HG03342 (cell line): ENCODE data around the gene ASCC1.

Experiments used
- ATAC-seq: cut with Tn5 transposase; IDR thresholded peaks from one replicate; pipeline ENCODE4 v1.9.1; 2021; ENCODE audit warnings: mild to moderate bottlenecking, moderate library complexity; ENCODE audit not compliant: unreplicated experiment

Gene ASCC1

DNA sequence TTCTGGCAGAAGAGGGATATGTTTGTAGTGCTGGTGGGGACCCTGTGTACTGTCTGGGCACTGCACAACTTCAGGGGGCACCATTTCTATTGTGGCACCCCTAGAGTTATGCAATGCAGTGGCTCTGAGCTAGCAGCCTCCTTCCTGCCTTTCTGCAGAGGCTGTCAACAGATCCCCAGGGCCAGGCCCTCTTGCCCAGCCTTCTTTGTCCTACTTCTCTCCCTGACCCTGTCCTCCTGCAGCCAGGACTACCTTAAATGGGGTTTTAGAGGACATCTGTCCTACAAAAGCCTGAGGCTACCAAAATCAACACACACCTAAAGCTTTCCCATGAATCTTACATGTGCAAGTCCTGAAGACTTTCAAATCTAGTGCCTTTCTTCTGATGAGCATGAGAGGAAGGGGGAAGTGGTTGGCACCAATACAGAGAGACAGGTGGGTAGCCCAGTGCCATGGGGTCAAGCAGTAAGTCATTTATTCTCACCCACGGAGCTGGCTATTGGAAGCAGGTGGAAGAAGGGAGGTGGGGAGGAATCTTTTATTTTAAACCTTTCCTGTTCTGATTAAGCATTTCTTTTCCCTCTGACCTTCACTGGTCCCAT is 130.1 kb downstream of the ASCC1 start:
- ATAC-seq: no peak

DNA sequence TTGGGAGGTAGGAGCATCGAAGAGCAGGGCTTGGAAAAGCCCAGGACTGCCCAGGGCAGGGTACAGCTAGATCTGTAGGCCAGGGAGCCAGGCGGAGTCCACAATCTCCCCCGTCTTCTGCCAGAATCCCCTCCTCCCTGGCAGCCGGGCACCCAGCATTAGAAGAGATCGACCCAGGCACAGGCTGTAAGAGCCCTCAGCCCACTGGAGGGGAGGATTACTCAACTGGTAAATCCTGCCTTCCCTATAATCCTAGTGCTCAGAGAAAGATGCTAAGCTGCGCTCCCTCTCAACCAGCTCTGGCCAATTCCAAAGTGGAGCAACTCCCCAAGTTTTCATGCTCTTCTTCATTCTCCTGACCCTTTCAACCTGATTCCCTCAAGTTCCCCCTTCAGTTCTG is 130.9 kb downstream of the ASCC1 start:
- no peak for ATAC-seq

DNA sequence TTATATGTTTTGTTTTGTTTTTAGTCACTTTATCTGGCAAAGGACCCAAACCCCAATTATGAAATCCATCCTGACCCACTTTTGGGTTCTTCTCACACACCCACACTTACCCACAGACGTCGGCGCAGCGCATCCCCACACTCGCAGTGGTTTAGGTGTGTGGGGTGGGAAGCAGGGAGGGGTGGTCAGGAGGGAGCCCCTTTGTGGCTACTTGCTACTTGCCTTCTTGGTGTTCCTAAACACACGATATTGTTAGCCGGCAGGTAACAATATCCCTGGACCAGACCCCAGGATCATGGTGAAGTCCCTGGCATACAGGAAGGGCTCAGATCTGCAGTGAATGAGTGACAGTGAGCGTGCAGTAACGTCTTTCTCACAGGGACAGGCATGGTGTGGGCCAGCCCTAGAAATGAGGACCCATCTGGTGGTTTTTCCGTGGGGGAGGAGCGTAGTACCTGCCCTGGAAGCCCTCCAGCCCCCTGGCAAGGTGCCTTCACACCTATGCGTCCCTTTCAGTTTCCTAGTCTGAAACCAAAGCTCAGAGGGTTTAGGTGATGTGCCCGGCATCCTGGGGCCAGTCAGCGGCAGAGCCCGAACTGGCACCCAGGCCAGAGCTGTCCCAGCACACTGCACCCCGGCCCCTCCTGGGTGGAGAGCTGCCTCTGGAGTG is 132.2 kb downstream of the ASCC1 start:
- ATAC-seq: no peak

DNA sequence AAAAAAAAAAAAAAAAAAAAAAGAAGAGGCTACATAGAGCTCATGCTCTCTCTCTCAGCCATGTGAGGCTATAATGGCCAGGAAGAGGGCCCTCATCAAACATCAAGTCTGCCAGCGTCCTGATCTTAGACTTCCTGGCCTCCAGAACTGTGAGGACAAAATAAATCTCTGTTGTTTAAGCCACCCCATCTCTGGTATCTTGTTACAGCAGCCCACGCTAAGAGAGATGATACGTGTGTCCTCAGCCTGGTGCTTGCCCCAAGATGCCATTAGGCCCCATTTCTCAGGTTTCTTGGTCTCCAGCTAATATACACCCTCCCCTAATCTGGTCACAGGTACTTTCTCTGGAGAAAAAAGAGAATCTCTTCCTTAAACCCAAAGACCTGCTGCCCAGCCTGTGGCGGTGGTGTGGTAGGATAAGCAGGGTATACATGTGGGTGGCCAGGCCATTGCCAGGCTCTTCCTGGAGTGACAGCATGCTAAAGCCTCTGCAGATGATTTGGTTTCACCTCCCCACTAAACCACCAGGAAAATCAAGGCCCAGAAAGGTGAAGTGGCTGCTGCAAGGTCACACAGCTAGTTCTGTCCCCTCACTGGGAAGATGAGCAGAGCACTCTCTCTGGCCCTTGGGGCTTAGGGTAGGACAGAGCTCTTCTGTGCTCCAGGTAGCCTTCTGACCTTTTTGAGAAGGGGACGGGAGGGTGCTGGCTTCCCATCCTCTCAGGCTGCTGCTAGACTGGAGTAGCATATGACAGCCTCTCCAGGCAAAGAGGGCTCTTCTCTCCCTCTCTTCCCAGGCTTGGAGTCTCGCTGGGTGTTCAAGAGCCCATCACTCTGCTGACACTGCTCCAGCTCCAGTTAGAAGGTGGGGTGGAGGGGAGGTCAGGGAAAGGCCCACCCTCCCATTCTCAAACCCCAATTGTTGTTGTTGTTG is 133.0 kb downstream of the ASCC1 start:
- ATAC-seq: no peak

DNA sequence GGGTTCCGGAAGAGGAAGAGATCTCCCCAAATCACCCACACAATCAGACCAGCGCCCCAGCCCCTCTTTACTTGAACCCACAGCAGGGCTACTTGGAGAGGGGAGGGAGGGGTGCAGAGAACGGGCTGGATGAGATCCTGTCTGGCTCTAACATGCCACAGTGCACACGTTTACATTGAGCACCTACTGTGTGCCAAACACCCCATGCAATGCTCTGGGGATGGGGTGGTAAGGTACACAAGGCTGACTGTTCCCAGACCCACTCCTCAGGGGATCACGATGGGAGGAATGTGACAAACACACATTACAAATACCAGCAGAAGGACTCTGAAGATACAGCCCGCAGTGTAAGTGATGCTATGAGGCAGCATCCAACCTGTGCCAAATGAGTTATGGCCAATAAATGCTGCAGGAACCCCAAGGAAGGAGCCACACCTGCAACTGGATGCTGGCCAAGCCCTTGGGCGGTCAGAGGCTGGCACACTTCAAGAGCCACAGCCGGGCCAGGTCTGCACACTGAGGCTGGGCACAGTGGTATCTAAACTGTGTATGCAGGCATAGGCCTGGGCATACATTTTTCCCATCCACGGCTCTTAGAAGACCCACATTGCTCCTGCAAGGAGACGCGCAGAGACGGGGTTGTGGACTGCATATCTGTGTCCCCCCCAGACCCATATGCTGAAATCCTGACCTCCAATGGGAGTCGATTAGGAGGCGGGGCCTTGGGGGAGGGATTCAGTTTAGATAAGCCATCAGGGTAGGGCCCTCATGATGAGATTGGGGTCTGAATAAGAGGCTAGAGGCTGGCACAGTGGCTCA is 134.1 kb downstream of the ASCC1 start:
- no peak for ATAC-seq

DNA sequence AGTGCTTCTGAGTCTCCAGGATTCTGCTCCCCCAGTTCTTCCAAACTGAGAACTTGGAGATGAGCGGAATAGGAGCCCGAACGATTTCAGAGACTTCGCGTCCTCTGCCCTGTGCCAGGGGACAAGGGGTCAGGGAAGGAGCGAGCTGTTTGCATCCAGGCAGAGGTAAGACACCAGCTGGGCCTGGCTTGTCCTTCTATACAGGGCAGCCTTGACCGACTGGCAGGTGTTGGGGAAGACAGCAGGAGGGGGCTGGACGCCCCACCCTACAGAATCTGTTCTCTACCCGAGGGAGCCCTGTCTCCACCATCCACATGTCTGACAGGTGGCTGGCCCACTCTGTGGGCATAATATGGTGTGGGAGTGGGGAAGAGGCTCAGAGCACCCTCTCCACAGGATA is 134.9 kb downstream of the ASCC1 start:
- ATAC-seq: no peak

DNA sequence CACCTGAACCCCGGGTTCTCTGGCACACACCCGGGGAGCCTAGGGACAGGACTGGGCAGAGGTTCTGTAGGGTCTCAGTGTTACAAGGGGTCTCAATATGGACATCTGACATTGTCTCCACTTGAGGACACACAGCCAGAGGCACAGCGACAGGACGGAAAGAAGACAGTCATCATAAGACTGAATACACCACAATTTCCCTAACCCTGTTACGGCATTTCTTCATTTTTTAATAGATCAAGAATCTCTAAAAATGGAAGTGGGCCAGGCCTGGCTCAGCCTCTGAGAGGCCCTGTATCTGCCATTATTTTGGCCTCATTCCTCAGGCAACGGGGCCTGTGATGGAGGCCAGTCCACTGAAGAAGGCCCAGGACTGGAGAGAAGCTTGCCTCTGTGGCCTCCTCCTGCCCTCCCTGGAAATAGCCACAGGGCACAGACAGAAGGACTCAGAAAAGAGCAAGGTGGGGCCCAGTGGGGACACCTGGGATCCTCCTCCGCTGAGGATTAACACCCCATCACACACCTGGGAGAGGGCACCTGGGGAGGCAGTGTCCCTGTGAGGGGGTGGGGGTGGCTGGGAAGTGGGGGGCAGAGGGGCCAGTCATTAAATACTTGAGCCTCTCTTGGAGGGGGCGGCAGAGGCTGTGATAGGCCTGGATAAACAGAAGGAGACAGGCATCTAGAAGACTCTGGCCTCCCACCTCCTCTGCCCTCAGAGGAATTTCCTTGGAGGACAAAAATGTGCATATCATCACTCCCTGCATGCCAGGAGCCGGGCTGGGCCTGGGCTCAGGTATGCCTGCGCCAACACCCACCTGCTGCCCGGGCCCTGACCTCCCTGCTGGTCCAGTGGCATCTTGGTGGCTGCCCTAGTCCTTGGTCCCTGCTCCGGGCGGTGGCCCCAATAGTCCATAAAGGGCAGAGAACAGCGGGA is 135.8 kb downstream of the ASCC1 start:
- no peak for ATAC-seq

DNA sequence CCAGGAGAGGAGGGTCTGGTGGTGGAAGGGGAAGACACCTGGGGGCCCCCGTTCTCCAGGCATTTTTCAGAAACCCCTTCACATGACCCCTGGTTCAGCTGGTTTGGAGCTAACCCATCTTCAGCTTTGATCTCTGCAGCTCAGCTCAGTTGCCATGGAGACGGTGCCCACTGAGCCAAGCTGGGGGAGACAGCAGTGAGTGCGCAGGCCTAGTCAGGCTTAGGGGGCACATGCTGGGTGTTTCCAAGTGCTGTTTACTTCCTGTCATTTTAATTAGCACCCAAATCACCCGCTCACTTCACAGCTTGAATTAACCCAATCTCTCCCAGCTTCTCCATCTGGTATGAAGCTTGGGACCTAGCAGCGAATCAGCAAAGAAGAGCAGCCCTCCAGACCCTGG is 136.7 kb downstream of the ASCC1 start:
- ATAC-seq: no peak

DNA sequence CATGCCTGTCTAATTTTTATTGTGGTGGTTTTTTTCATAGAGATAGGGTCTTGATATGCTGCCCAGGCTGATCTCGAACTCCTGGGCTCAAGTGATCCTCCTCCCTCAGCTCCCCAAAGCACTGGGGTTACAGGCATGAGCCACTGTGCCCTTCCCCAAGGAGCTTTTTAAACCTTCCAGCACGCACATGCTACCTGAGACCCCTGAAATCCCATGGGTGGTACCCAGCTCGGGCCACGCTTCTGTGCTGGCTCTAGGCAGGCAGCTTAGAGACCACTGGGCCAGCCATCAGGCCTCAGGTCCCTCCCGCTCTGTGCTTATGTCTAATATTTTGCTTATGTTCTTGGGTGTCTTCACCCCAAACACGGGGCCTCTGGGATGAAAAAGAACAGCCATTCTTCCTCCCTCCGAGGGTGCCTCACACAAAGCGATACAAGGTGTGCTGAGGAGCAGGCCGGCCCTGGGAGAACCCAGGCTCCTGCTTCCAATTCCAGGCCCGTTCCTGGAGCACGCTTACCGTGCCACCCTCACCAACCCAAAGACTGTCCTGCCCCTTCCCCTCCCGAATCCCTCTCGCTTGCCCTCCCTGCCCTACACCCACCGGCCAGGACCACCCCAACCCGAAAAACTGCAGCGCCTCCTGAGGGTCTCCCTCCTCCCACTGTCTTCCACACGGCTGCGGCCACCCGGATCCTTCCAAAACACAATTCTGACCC is 138.6 kb downstream of the ASCC1 start:
- no peak for ATAC-seq

DNA sequence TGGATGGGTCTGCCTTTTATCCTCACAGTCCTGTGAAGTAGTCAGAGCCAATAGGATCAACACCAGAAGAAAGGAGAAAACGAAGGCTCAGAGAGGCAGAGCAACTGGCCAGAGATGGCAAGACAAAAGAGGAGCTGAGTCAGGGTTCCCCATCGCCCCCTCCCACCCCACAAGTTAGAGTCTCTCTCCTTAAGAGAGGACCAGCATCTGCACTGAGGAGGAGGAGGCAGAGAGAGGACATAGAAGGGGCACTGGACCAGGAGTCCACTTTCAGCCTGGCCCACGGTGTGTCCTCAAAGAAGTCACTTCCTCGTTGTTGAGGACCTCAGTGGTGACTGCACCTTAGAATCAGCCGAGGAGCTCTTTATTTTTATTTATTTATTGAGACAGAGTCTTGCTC is 139.3 kb downstream of the ASCC1 start:
- no peak for ATAC-seq

DNA sequence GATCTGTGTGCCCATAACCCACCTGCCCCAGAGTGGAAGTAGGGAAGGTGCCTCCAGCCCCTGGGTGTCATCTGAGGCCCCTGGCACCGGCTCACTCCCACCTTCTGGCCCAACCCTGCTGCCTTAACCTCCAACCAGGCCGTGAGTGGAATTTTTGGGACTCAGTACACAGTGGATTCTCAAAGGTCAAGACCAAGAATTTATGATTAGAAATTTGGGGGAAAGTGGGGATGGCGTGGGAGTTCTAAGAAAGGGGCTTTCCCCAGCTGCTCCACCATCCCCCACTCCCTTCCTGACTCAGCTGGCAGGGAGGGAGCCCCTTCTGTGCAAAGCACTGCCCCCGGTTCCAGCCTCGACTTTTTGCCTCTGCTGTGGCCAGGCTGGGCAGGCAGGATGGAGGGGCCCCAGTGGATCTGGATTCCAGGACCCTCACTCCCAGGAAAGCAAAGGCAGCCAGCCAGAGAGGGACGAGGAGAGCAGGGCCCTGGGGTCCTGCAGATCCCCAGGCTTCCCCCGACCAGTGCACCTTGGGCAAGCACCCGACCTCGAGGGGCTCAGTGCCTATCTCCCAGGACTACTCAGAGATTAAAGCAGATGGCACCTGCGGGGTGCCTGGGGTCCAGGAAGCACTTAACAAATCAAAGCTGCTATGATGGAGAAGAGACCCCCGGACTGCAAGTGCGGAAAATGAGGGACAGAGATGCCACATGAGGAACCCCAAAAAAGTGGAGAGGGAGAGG is 140.5 kb downstream of the ASCC1 start:
- ATAC-seq: no peak

DNA sequence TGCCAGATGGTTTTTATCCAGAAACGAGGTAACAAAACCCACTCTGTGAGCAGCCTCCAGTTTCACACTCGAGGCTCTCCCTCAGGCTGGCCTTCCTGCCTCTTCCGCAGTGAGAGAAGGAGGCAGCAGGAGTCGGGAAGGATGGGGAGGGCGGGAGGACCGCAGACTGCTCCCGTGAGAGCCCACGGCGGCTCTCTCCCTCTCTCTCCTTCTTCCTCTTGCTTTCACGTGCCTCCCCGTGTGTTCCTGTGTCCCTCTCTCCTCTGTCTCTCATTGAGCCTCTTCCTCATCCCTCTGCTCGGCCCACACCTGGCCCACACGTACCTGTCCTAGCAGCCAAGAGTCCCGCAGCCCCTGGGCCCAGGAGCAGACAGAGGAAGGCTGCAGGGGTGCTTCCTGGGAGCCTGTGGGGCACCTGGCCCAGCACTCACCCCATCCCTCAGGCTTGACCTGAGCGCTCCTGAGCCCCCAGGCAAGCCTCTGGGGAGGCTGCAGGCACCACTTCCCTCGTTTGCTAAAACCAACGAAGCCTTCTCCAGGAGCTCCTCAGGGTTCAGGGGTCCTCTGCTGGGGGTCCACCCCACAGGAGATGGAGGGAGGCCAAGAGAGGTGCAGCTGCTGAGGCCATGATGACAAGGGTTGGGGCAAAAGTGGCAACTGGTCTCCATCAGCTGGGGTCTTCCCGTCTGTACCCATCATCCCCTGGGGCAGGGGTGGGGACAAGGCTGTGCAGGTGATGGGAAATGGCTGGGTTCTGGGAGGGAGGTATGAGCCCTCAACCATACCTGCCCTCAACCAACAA is 141.3 kb downstream of the ASCC1 start:
- no peak for ATAC-seq

DNA sequence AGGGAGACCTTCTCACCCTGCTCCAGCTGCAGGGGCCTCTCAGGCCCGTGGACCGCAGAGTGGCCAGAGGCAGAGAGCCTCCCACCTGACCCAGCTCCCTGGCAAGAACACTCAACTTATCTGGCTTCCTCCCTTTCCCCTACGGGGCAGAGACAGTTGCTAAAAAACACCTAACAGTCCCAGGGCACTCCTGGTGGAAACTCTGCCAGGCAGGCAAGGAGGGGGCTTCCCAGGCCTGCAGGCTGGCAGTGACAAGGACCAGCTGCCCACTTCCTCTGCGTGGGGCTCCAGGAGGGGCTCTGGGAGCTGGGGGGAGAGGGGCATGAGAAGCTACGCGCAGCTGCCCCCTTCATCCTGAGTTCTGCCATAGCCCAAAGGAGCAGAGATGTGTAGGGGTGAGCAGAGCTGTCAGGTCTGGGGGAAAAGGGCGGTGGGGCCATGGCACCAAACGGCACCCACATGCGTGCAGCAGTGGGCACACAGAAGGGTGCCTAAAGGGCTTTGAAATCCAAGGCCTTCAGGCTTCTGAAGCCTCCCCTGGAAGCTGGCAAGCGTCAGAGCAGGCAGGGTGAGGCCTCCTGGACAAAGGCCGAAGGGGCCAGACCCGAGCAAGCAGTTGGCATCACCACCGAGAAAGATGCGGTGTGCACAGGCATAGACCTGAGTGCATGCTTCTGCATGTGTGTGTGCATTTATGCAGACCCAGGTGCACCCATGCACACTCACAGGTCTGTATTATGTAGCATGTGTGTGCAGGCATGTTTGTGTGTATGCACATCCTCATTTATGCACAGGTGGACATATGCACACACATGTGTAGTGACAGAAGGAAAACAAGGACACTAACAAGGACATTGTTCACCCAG is 142.1 kb downstream of the ASCC1 start:
- no peak for ATAC-seq

DNA sequence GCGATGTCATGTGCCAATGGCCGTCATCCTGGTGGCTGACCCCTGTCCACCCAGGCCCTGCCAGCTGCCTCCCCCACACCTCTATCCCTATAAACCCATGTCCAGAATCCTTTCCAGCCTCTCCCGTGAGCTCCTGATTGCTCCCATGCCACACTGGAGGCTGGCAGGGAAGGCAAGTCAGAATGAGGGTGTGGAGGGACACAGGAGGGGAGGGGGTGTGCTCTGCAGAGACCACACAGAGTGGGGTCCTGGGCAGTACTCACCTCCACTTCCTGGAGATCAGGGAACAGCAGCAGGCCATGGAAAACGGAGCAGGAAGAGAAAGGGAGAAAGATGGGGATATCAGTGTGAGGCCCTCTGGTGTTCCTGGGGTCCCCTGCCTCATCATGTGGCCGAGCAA is 143.4 kb downstream of the ASCC1 start:
- no peak for ATAC-seq

GRCh38 chr10:72072046-72072445 is 144.0 kb downstream of the ASCC1 start:
- ATAC-seq: no peak

DNA sequence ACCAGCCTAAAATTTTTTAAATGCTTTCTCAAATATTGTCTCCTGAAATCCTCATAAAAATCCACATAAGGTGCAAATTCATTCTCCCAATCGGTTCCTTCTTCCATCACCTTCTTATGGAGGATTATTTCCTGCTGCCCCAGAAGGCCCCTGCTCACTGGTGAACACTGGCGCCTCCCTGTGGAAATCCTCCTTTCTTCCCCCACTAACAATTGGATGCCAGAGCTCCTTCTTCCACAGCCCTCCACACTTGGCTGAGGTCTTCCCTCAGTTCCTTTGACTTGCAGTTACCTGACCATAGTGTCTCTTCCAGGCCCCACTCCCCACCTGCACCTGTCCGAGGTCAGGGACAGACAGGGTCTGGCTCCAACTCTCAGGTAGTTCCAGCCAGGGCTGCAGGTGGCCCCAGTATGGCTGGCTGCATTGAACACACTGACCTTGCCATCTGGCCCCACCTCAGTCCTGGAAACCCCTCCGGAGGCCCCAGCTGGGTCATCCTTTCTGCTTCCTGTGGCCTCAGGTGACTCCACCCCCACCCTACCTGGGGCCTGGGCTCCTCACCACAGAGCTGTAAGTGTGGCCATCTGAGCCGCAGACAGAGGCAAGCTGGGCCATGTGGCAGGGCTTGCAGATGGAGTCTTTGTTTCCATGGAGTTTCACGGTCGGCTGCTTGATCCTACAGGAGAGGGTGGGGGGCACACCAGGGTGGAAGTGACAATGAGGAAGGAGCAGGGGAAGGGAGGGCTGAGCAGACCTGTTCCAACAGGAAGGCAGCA is 146.1 kb downstream of the ASCC1 start:
- ATAC-seq: no peak
